ENCODE data around the gene GART.

Gene GART

GRCh38 chr21:33552999-33553598 is 11.2 kb upstream of the GART start:
- DNase-seq (ENCODE audit: low read depth in 3 of 3), result no peak

DNA sequence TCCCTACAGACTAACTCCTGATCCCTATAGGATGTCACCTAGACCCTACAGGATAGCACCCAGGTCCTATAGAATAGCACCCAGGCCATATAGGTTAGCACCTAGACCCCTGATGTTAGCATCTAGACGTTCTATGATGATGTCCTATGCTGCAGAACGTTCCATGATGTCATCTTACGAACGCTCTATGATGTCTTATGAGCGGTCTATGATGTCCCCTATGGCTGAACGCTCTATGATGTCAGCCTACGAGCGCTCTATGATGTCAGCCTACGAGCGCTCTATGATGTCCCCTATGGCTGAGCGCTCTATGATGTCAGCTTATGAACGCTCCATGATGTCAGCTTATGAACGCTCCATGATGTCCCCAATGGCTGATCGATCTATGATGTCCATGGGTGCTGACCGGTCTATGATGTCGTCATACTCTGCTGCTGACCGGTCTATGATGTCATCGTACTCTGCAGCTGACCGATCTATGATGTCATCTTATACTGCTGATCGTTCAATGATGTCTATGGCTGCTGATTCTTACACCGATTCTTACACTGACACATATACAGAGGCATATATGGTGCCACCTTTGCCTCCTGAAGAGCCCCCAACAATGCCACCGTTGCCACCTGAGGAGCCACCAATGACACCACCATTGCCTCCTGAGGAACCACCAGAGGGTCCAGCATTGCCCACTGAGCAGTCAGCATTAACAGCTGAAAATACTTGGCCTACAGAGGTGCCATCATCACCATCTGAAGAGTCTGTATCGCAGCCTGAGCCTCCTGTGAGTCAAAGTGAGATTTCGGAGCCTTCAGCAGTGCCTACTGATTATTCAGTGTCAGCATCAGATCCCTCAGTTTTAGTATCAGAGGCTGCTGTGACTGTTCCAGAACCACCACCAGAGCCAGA is 10.4 kb upstream of the GART start:
- DNase-seq (ENCODE audit: low read depth in 3 of 3), result no peak

DNA sequence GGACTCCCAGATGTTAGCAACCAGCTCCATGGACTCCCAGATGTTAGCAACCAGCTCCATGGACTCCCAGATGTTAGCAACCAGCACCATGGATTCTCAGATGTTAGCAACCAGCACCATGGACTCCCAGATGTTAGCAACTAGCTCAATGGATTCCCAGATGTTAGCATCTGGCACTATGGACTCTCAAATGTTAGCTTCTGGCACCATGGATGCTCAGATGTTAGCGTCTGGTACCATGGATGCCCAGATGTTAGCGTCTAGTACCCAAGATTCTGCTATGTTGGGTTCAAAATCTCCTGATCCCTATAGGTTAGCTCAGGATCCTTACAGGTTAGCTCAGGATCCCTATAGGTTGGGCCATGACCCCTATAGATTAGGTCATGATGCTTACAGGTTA is 9.7 kb upstream of the GART start:
- no peak for DNase-seq (ENCODE audit: low read depth in 3 of 3)

GRCh38 chr21:33550772-33551660 is 9.1 kb upstream of the GART start:
- no peak for DNase-seq (ENCODE audit: low read depth in 3 of 3)

DNA sequence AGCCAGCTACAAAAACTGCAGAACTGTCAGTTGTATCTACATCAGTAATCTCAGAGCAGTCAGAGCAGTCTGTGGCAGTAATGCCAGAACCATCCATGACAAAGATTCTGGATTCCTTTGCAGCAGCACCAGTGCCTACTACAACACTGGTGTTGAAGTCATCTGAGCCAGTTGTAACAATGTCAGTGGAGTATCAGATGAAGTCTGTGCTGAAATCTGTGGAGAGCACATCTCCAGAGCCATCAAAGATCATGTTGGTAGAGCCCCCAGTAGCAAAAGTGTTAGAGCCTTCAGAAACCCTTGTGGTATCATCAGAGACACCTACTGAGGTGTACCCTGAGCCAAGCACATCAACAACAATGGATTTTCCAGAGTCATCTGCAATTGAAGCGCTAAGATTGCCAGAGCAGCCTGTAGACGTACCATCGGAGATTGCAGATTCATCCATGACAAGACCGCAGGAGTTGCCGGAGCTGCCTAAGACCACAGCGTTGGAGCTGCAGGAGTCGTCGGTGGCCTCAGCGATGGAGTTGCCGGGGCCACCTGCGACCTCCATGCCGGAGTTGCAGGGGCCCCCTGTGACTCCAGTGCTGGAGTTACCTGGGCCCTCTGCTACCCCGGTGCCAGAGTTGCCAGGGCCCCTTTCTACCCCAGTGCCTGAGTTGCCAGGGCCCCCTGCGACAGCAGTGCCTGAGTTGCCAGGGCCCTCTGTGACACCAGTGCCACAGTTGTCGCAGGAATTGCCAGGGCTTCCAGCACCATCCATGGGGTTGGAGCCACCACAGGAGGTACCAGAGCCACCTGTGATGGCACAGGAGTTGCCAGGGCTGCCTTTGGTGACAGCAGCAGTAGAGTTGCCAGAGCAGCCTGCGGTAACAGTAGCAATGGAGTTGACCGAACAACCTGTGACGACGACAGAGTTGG is 8.2 kb upstream of the GART start:
- no peak for DNase-seq (ENCODE audit: low read depth in 3 of 3)

DNA sequence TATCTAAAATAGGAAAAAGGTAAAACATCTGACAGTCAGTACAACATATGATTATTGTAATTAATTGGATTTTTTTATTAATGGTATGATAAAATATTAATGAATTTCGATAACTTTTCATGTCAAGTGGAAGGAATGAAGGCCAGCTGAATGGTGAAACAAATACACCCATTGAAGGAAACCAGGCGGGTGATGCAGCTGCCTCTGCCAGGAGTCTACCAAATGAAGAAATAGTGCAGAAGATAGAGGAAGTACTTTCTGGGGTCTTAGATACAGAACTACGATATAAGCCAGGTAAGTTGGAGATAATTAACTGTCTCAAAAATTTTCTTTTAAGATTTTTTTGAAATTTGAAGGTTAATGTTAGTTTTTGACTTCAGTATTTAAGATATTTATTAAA is 4.2 kb upstream of the GART start:
- no peak for DNase-seq (ENCODE audit: low read depth in 3 of 3)

DNA sequence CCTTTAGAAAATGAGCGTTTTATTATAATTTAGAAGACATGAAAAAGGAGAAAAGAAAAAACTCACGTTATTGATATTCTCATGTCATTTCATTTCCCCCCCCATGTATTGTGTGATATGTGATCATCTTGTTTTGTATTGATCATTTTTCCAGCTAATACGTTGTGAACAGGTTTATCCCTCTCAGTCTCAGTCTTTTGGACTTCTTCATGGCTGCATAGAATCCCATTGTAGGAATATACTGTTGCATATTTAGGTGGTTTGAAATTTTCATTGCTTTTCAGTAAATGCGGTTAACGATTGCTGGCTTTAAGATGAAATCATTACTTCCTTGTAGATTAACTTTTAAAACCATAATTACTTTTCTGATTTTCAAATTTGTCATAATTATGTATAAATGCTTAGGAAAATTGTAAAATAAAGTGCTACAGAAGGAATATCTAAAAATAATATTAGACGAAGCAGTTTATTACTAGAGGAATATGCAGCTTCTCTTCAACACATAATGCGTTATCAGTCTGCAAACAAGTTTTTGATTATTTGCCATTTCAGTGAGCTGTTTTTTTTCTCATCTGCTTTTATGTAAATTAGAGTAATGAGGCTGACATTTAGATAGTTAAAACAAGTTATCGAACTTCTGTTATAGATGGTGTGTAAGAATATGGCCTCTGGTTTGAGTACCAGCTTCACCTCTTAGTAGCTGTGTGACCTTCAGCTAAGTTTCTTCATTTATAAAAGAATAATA is 2.7 kb upstream of the GART start:
- DNase-seq (ENCODE audit: low read depth in 3 of 3), result no peak

- DNase-seq (ENCODE audit: low read depth in 3 of 3), result peak; percentile 59 to 73 (median 64)
Measured at GRCh38 chr21:33543505-33544129, 1.7 kb upstream of the GART start.

DNA sequence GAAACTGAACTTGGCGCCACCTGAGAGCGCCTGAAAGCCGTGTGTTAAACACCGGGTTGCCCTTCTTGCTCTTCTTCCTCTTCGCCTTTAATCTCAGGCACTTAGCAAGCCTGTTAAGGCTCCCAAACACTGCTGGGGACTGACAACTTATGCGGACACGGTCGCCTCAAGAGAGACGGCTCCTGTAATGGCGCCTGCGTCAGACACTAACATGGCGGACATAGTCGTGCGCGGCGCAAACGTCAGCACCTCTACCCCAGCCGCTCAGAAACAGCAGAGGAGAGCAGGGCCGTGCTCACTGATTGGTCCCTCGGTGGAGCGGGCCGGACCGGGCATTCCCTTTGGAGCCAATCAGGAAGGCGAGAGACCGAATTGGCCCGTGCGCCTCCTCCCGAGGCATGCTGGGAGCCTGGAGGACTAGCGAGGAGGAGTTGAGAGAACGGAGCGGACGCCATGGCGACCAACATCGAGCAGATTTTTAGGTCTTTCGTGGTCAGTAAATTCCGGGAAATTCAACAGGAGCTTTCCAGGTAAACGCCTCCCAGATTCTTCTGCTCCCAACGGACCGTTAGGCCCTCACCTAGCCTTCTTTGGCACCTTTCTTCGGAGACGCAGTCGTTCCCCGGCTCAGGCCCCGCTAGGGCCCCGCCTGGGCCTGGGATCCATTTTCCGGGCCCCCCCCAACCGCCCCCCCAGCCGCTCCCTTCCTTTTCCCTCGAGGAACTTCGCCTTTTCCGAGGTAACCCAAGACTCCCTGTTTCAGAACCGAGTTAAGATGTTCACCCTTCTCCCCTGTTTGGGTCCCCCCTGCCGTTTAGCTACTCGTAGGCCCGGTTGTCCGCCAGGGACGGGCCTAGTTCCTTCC is 955 bp upstream of the GART start, which contains the start of gene SON:
SON (plus strand) TSS at position 399 of the 865 bp plus-strand sequence; CDS start at position 454, 55 bp downstream.
- peak; percentile 90 to 99 (median 92) for DNase-seq (ENCODE audit: low read depth in 3 of 3)

DNA sequence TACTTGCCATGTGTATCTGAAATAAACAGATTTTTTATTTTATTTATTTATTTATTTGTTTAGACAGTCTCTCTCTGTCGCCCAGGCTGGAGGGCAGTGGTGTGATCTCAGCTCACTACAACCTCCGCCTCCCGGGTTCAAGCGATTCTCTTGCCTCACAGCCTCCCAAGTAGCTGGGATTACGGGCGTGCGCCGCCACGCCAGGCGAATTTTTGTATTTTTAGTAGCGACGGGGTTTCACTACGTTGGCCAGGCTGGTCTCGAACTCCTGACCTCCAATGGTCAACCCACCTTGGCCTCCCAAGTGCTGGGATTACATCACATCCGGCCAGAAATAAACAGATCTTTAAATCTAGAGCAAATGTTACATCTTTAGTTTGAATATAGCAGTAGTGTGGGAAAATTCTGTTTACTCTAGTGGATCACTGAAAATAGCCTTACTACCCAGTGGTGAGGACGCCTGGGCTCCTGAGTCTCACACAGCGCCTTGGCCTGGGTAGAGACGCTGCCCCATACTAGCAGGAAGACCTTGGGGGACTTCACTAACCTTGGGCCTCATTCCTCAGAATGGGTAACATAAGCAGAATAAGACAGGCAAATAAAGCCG is 709 bp downstream of the GART start:
- peak in 1 of 3 donors; percentile 14 for DNase-seq (ENCODE audit: low read depth in 3 of 3)

DNA sequence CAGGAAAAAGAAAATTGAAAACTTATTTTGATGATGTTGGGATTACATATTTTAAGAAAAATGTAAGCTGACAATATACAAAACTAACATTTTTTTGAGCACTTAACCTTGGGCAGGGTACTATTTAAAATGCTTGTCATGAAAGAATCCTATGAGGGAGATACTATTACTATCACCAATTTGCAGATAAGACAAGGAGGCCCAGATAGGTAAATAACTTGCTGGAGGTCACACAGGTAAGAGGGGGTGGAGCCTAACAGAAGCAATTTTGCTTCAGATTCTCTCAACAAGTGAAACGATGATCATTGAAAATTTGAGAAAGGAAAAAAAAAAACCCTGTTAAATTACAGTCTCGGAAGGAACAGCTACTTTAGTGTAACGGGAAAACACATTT is 1.2 kb downstream of the GART start:
- DNase-seq (ENCODE audit: low read depth in 3 of 3), result no peak

- DNase-seq (ENCODE audit: low read depth in 3 of 3), result no peak
Measured at GRCh38 chr21:33539616-33540015, 2.3 kb downstream of the GART start.

GRCh38 chr21:33537212-33537611 is 4.7 kb downstream of the GART start:
- no peak for DNase-seq (ENCODE audit: low read depth in 3 of 3)

GRCh38 chr21:33531007-33531406 is 10.9 kb downstream of the GART start:
- no peak for DNase-seq (ENCODE audit: low read depth in 3 of 3)

DNA sequence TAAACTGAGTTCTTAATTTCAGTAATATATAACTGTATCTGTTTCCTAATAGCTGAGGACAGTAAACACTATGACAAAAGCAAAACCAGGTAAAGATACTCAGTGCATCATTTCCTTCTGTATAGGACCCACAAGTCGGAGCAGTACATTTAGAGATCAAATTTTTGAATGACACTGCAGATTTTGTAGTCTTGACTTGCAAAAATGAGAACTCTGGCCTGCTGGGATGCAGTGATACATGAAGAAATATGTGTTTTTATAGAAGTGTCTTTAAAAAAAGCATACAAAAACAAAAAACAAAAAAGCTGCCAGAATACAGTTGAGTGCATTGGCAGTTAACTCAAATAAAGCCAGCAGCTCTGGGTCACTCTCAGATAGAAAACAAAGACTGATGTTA is 19.0 kb downstream of the GART start:
- DNase-seq (ENCODE audit: low read depth in 3 of 3), result no peak

DNA sequence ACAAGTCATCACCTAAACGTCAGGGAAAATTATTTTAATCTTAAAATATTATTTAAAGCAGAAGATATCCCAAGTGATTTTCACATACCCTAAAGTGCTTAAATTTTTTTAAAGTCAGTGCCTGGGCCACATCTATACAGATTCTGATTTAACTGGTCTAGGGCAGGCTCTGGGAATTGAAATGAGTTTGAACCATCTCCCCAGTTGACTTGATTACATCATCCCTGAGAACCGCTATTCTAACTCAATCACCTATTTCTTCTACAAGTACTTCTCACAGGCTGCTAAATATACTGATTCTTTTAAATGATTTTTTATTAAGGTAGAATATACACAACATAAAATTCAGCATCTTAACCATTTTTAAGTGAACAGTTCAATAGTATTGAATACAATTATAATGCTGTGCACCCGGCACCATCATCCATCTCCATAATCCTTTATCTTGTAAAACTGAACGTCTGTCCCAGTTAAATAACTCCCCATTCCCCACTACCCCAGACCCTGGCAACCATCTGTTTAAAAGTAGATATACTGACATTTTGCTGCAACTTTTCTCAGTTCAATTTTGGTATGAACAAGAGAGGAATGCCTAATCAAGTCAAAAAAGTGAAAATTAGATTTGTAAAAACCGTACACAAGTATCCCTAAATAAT is 19.5 kb downstream of the GART start:
- DNase-seq (ENCODE audit: low read depth in 3 of 3), result no peak

DNA sequence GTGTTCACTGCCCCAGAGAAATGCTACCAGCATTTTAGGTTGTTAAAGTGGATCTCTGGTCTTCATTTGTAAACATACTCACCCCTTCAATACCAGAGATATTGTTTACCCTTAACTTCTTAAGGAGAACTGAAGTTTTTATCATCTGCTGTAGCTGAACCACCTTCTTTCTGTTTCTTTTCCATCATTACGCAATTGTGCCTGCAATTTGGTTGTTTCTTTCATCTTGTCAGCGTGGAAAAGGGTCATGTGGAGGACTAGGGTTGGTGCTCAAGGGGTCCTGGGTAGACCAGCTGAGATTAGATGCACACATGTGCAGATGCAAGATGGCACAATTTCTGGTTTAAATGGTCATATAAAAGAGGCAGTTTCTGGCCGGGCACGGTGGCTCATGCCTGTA is 23.0 kb downstream of the GART start:
- DNase-seq (ENCODE audit: low read depth in 3 of 3), result no peak

GRCh38 chr21:33514229-33514628 is 27.7 kb downstream of the GART start:
- DNase-seq (ENCODE audit: low read depth in 3 of 3), result no peak

All from stimulated activated CD4-positive, alpha-beta T cell treated with anti-CD3 and anti-CD28 coated beads, TNF-alpha, amount 100 ng/mL, for 48 hours (primary cell).